ENCODE measurements around the gene PCDH1. TPM values are rescaled to one million over a fixed set of nuclear protein-coding genes. Genes with fewer than 3 reads are reported as not detected.

The PCDH1 gene
- 0.15 and 0.17 TPM in 2 replicates for total RNA-seq

DNA sequence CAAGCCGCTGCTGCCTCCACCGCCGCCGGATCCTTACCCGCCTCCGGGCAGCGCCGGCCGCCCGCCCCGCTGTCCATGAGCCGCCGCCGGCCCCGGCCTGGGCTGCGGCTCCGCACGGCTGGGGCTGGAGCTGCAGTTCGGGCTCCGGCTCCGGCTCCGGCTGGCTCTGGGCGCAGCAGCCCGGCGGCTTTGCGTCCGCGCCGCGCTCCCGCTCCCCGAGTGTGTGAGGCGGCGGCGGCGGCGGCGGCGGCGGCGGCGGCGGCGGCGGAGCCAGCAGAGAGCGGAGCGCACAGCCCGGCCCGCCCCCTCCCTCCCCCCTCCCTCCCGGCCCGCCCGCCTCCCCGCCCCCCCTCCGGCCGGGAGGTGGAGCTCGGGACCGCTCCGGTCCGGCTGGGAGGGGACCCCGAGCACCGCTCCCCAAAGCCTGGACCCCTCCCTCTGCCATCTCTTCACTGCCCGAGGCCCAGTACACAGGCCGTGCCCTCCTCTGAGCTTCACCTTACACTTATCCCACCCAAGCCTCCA is at the start of gene PCDH1:
TSS of gene PCDH1 (minus strand) at position 225 of the 525 bp plus-strand sequence. CDS start at position 77, 148 bp downstream.

DNA sequence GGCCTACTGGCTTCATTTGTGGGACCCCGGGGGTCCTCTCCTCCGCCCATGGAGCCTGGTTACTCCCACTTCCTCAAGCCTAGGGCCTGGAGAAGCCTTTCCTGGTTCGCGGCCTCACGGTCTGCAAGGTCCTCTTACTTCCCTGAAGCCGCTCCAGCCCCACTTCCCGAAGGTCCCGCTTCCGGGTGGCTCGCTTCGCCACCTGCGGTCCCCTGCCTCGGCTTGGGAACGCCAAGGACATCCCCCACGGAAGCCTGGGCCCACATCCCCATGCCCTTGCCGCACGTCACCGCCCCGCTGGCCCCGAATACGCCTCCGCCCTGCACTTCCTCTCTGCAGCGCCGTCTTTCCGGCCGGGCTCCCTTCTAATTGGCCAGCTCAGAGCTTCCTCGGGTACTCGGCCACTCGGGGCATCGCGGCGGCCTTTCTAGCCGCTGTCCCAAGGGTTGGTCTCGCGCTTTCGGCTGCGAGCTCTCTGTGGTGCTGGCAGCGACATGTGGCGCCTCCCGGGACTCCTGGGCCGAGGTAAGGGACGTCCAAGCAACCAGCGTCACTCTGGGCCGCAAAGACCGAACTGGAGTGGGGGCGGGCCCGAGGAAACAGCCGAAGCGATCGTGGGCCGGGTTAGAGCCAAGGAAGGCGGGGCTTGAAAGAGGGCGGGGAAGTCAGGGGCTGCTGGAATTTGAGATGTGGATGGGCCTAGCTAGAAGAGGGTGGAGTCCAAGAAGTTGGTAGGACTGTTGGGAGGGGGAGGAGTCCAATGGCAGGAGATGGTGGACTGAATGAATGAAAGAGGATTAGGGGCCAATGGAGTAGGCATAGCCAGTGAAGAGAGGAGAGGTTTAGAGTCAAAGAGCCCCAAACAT is 45.5 kb upstream of the PCDH1 start, which contains the start of gene DELE1:
TSS of gene DELE1 (plus strand) at position 424 of the 866 bp plus-strand sequence. CDS start at position 495, 71 bp downstream.

Other genes starting within 250 kb of the PCDH1 start
- 42.2 and 45.4 TPM in 2 replicates for gene HDAC3, start 241.6 kb downstream of the PCDH1 start, total RNA-seq
- gene RELL2, start 241.4 kb downstream of the PCDH1 start, total RNA-seq: 1.9 and 3.0 TPM in 2 replicates
- 18.3 and 19.0 TPM in 2 replicates for gene FCHSD1, start 227.0 kb downstream of the PCDH1 start, total RNA-seq
- 9.9 and 11.3 TPM in 2 replicates for gene ARAP3, start 196.2 kb downstream of the PCDH1 start, total RNA-seq
- 44.2 and 48.9 TPM in 2 replicates for gene DELE1, start 45.5 kb upstream of the PCDH1 start, total RNA-seq
- under 0.01 TPM in 1 of 2 replicates, not detected in the other for gene PCDH12, start 79.8 kb upstream of the PCDH1 start, total RNA-seq
- gene RNF14, start 90.7 kb upstream of the PCDH1 start, total RNA-seq: 31.4 and 37.7 TPM in 2 replicates
- gene GNPDA1, start 134.6 kb upstream of the PCDH1 start, total RNA-seq: 31.2 and 35.0 TPM in 2 replicates
- 48.8 and 58.2 TPM in 2 replicates for gene NDFIP1, start 230.4 kb upstream of the PCDH1 start, total RNA-seq

Data from bronchus fibroblast of lung (primary cell).